Measurements from ENCODE around the gene EIF4E3.

Gene EIF4E3

GRCh38 chr3:71725271-71725991 lies at the start of gene EIF4E3:
EIF4E3 (minus strand) TSS chr3:71725402; CDS start chr3:71725367, 35 bp downstream.
- peak within 1 kb of the TSS; percentile 94 for H3K27ac Mint-ChIP-seq
- H3K4me3 Mint-ChIP-seq = peak within 1 kb of the TSS; percentile 94
- peaks cover 73% of the 10 kb centered on the region for H3K4me1 Mint-ChIP-seq
- no peaks in the 10 kb centered on the region for H3K9me3 Mint-ChIP-seq
- peaks cover 18% of the 10 kb centered on the region for H3K36me3 Mint-ChIP-seq
- no peaks in the 10 kb centered on the region for H3K27me3 Mint-ChIP-seq
- CTCF ChIA-PET = interaction anchor here (1.1 kb wide), 1 partner anchor 23 kb away, joined by 4 read pairs; no protein-coding TSS in a partner anchor
- DNase-seq = peak; percentile 53

GRCh38 chr3:71771884-71772283 lies 46.7 kb upstream of the EIF4E3 start:
- CTCF ChIA-PET = no interaction called here
- no peak for DNase-seq

GRCh38 chr3:71771126-71771525 lies 45.9 kb upstream of the EIF4E3 start:
- H3K4me1 Mint-ChIP-seq = no peaks in the 10 kb centered on the region
- DNase-seq = no peak
- H3K27ac Mint-ChIP-seq = no peak overlapping the region
- no peaks in the 10 kb centered on the region for H3K9me3 Mint-ChIP-seq
- H3K4me3 Mint-ChIP-seq = no peak overlapping the region
- no peaks in the 10 kb centered on the region for H3K36me3 Mint-ChIP-seq
- peaks cover 31% of the 10 kb centered on the region for H3K27me3 Mint-ChIP-seq
- CTCF ChIA-PET = no interaction called here

More at GRCh38 chr3:71771884-71772283, 46.7 kb upstream of the EIF4E3 start:
- Mint-ChIP-seq H3K27ac (no peak overlapping the region), H3K4me3 (no peak overlapping the region), H3K4me1 (no peaks in the 10 kb centered on the region), H3K36me3 (no peaks in the 10 kb centered on the region), H3K27me3 (peaks cover 35% of the 10 kb centered on the region), H3K9me3 (no peaks in the 10 kb centered on the region)

GRCh38 chr3:71763426-71763825 lies 38.2 kb upstream of the EIF4E3 start:
- Mint-ChIP-seq H3K4me3 (no peak overlapping the region), H3K27ac (no peak overlapping the region), H3K27me3 (peaks cover 43% of the 10 kb centered on the region), H3K9me3 (no peaks in the 10 kb centered on the region), H3K36me3 (no peaks in the 10 kb centered on the region), H3K4me1 (no peaks in the 10 kb centered on the region)
- CTCF ChIA-PET = interaction anchor here (0.6 kb wide), 1 partner anchor 1108 kb away, joined by 3 read pairs; no protein-coding TSS in a partner anchor
- DNase-seq = no peak

GRCh38 chr3:71760140-71760539 lies 34.9 kb upstream of the EIF4E3 start:
- H3K4me1 Mint-ChIP-seq = peaks cover 2% of the 10 kb centered on the region
- DNase-seq = no peak
- peaks cover 2% of the 10 kb centered on the region for H3K36me3 Mint-ChIP-seq
- CTCF ChIA-PET = no interaction called here
- no peaks in the 10 kb centered on the region for H3K9me3 Mint-ChIP-seq
- no peak overlapping the region for H3K4me3 Mint-ChIP-seq
- H3K27me3 Mint-ChIP-seq = peaks cover 52% of the 10 kb centered on the region
- H3K27ac Mint-ChIP-seq = no peak overlapping the region

GRCh38 chr3:71759401-71759800 lies 34.2 kb upstream of the EIF4E3 start:
- no peak overlapping the region for H3K27ac Mint-ChIP-seq
- CTCF ChIA-PET = no interaction called here
- H3K27me3 Mint-ChIP-seq = peaks cover 59% of the 10 kb centered on the region
- H3K4me1 Mint-ChIP-seq = peaks cover 3% of the 10 kb centered on the region
- peaks cover 3% of the 10 kb centered on the region for H3K36me3 Mint-ChIP-seq
- DNase-seq = no peak
- H3K9me3 Mint-ChIP-seq = no peaks in the 10 kb centered on the region
- no peak overlapping the region for H3K4me3 Mint-ChIP-seq

GRCh38 chr3:71758091-71758490 lies 32.9 kb upstream of the EIF4E3 start:
- Mint-ChIP-seq H3K27me3 (peaks cover 66% of the 10 kb centered on the region), H3K27ac (no peak overlapping the region), H3K9me3 (no peaks in the 10 kb centered on the region), H3K4me1 (peaks cover 3% of the 10 kb centered on the region), H3K4me3 (no peak overlapping the region), H3K36me3 (peaks cover 3% of the 10 kb centered on the region)
- CTCF ChIA-PET = no interaction called here
- no peak for DNase-seq

GRCh38 chr3:71754610-71755253 lies 29.5 kb upstream of the EIF4E3 start:
- Mint-ChIP-seq H3K27ac (no peak overlapping the region), H3K9me3 (no peaks in the 10 kb centered on the region)

GRCh38 chr3:71753701-71754609 lies 28.8 kb upstream of the EIF4E3 start, which contains the start of gene GPR27:
GPR27 (plus strand) TSS chr3:71753855; CDS start chr3:71754050, 195 bp downstream.
- no peaks in the 10 kb centered on the region for H3K9me3 Mint-ChIP-seq
- CTCF ChIA-PET = interaction anchor here (1.0 to 1.8 kb wide), 2 partner anchors 24 to 43 kb away, joined by 3 to 8 read pairs; no protein-coding TSS in a partner anchor
- no peak within 1 kb of the TSS for H3K27ac Mint-ChIP-seq
- peaks cover 3% of the 10 kb centered on the region for H3K36me3 Mint-ChIP-seq
- DNase-seq = peak; percentile 37
- peaks cover 6% of the 10 kb centered on the region for H3K4me1 Mint-ChIP-seq
- peaks cover 71% of the 10 kb centered on the region for H3K27me3 Mint-ChIP-seq
- peak within 1 kb of the TSS; percentile 64 for H3K4me3 Mint-ChIP-seq

More at GRCh38 chr3:71754610-71755253, 29.5 kb upstream of the EIF4E3 start:
- peak overlapping the region; percentile 58 for H3K4me3 Mint-ChIP-seq
- H3K36me3 Mint-ChIP-seq = peaks cover 3% of the 10 kb centered on the region
- no peak for DNase-seq
- peaks cover 6% of the 10 kb centered on the region for H3K4me1 Mint-ChIP-seq
- CTCF ChIA-PET = interaction anchor here (1.1 kb wide), 1 partner anchor 44 kb away, joined by 3 read pairs; no protein-coding TSS in a partner anchor
- peaks cover 78% of the 10 kb centered on the region for H3K27me3 Mint-ChIP-seq

- Mint-ChIP-seq H3K27ac (no peak overlapping the region), H3K4me1 (peaks cover 6% of the 10 kb centered on the region), H3K9me3 (no peaks in the 10 kb centered on the region), H3K36me3 (peaks cover 3% of the 10 kb centered on the region), H3K27me3 (peaks cover 70% of the 10 kb centered on the region), H3K4me3 (peak overlapping the region; percentile 64)
- CTCF ChIA-PET = interaction anchor here (0.7 to 1.8 kb wide), 3 partner anchors 16 to 42 kb away, joined by 3 to 8 read pairs (median 4); no protein-coding TSS in a partner anchor
- DNase-seq = no peak
Measured at GRCh38 chr3:71752831-71753700, 27.9 kb upstream of the EIF4E3 start.

GRCh38 chr3:71751602-71752001 lies 26.4 kb upstream of the EIF4E3 start:
- no peaks in the 10 kb centered on the region for H3K9me3 Mint-ChIP-seq
- CTCF ChIA-PET = no interaction called here
- H3K4me1 Mint-ChIP-seq = peaks cover 6% of the 10 kb centered on the region
- no peak overlapping the region for H3K27ac Mint-ChIP-seq
- H3K27me3 Mint-ChIP-seq = peaks cover 60% of the 10 kb centered on the region
- DNase-seq = no peak
- H3K36me3 Mint-ChIP-seq = peaks cover 3% of the 10 kb centered on the region
- H3K4me3 Mint-ChIP-seq = no peak overlapping the region

- Mint-ChIP-seq H3K27me3 (peaks cover 10% of the 10 kb centered on the region), H3K36me3 (peaks cover 3% of the 10 kb centered on the region), H3K9me3 (peaks cover 24% of the 10 kb centered on the region), H3K27ac (no peak overlapping the region), H3K4me1 (peaks cover 3% of the 10 kb centered on the region), H3K4me3 (no peak overlapping the region)
- CTCF ChIA-PET = interaction anchor here (0.6 kb wide), 1 partner anchor 95 kb away, joined by 3 read pairs; no protein-coding TSS in a partner anchor
- DNase-seq = no peak
Measured at GRCh38 chr3:71744738-71745137, 19.5 kb upstream of the EIF4E3 start.

- Mint-ChIP-seq H3K9me3 (peaks cover 25% of the 10 kb centered on the region), H3K36me3 (peaks cover 3% of the 10 kb centered on the region), H3K4me1 (peaks cover 3% of the 10 kb centered on the region), H3K27me3 (peaks cover 18% of the 10 kb centered on the region), H3K4me3 (no peak overlapping the region), H3K27ac (no peak overlapping the region)
- CTCF ChIA-PET = interaction anchor here (1.1 kb wide), 1 partner anchor 13 kb away, joined by 3 read pairs; no protein-coding TSS in a partner anchor
- DNase-seq = no peak
Measured at GRCh38 chr3:71742621-71743020, 17.4 kb upstream of the EIF4E3 start.
